Islet precursor cell (in vitro differentiated cells): ENCODE measurements around the gene MERTK.
"Not testable (repeated sequence)": the region's sequence is repeated elsewhere in the genome, so short reads cannot be mapped to it uniquely, and the experiment has no call there.

ENCODE experiments used
- DNase-seq: peaks from one replicate; pipeline ENCODE4 v3.0.0-alpha.2; 2018

Gene MERTK

GRCh38 chr2:111946294-111947114 is 48.1 kb downstream of the MERTK start:
- peak; percentile 81 for DNase-seq

GRCh38 chr2:111947219-111947618 is 48.8 kb downstream of the MERTK start:
- DNase-seq = no peak

- no peak for DNase-seq
These were observed 50.4 kb downstream of the MERTK start for GRCh38 chr2:111948832-111949231.

- no peak for DNase-seq
These were observed 51.8 kb downstream of the MERTK start for GRCh38 chr2:111950236-111950635.

- DNase-seq = no peak
These were observed 53.1 kb downstream of the MERTK start for GRCh38 chr2:111951486-111951885.

- DNase-seq = no peak
These were observed 54.6 kb downstream of the MERTK start for GRCh38 chr2:111952871-111953452.

GRCh38 chr2:111954602-111955332 is 56.4 kb downstream of the MERTK start:
- DNase-seq = no peak

- DNase-seq = no peak
These were observed 59.5 kb downstream of the MERTK start for GRCh38 chr2:111957872-111958354.

- DNase-seq = no peak
These were observed 60.5 kb downstream of the MERTK start for GRCh38 chr2:111958901-111959300.

GRCh38 chr2:111961663-111962062 is 63.3 kb downstream of the MERTK start:
- DNase-seq = no peak

GRCh38 chr2:111963086-111963485 is 64.7 kb downstream of the MERTK start:
- DNase-seq = not testable (repeated sequence)

GRCh38 chr2:111963508-111963907 is 65.1 kb downstream of the MERTK start:
- DNase-seq = not testable (repeated sequence)

- no peak for DNase-seq
These were observed 66.7 kb downstream of the MERTK start for GRCh38 chr2:111965062-111965461.

- no peak for DNase-seq
These were observed 67.8 kb downstream of the MERTK start for GRCh38 chr2:111966241-111966640.

GRCh38 chr2:111967018-111967417 is 68.6 kb downstream of the MERTK start:
- no peak for DNase-seq

- DNase-seq = no peak
These were observed 72.0 kb downstream of the MERTK start for GRCh38 chr2:111970453-111970852.

GRCh38 chr2:111972955-111973565 is 74.7 kb downstream of the MERTK start:
- DNase-seq = no peak

GRCh38 chr2:111973701-111974100 is 75.3 kb downstream of the MERTK start:
- no peak for DNase-seq

- DNase-seq = peak; percentile 69
These were observed 76.7 kb downstream of the MERTK start for GRCh38 chr2:111975053-111975552.

- DNase-seq = no peak
These were observed 77.4 kb downstream of the MERTK start for GRCh38 chr2:111975819-111976218.

- no peak for DNase-seq
These were observed 78.8 kb downstream of the MERTK start for GRCh38 chr2:111977240-111977639.

- no peak for DNase-seq
These were observed 80.2 kb downstream of the MERTK start for GRCh38 chr2:111978452-111979170.
